NCI-H82 (cell line): ENCODE measurements around the gene RND2.
"Not testable (repeated sequence)": the region's sequence is repeated elsewhere in the genome, so short reads cannot be mapped to it uniquely, and the experiment has no call there.

Experiments used
- DNase-seq: peaks from one replicate; lab custom pipeline; 2025; lab: John Stamatoyannopoulos, UW

RND2 gene

GRCh38 chr17:43024407-43025289 lies at the start of gene RND2:
Gene RND2, plus strand, starts transcription at chr17:43025231. Its CDS starts 117 bp downstream, at chr17:43025348.
- peak; percentile 96 for DNase-seq

GRCh38 chr17:42975265-42975664 lies 49.8 kb upstream of the RND2 start:
- DNase-seq, result no peak

GRCh38 chr17:42975701-42976100 lies 49.3 kb upstream of the RND2 start:
- DNase-seq, result not testable (repeated sequence)

GRCh38 chr17:42979511-42980273 lies 45.3 kb upstream of the RND2 start, which contains the start of gene PTGES3L:
Gene PTGES3L, minus strand, starts transcription at chr17:42980080. Its CDS starts 27 bp downstream, at chr17:42980053.
- DNase-seq, result peak; percentile 88

- peak; percentile 95 for DNase-seq
These were observed 44.7 kb upstream of the RND2 start, which contains the start of gene RUNDC1 for GRCh38 chr17:42980274-42980765. Gene RUNDC1, plus strand, starts transcription at chr17:42980565. Its CDS starts 12 bp downstream, at chr17:42980577.

- DNase-seq, result peak; percentile 56
These were observed 44.1 kb upstream of the RND2 start for GRCh38 chr17:42980766-42981397.

- no peak for DNase-seq
These were observed 42.8 kb upstream of the RND2 start for GRCh38 chr17:42982266-42982665.

- no peak for DNase-seq
These were observed 39.8 kb upstream of the RND2 start for GRCh38 chr17:42985225-42985624.

- no peak for DNase-seq
These were observed 35.9 kb upstream of the RND2 start for GRCh38 chr17:42989141-42989540.

GRCh38 chr17:42989726-42990652 lies 35.0 kb upstream of the RND2 start:
- no peak for DNase-seq

GRCh38 chr17:42991471-42991870 lies 33.6 kb upstream of the RND2 start:
- no peak for DNase-seq

GRCh38 chr17:42992872-42993271 lies 32.2 kb upstream of the RND2 start:
- no peak for DNase-seq

- not testable (repeated sequence) for DNase-seq
These were observed 31.1 kb upstream of the RND2 start for GRCh38 chr17:42993913-42994312.

GRCh38 chr17:42997390-42997983 lies 27.5 kb upstream of the RND2 start:
- peak; percentile 77 for DNase-seq

GRCh38 chr17:42997984-42998938 lies 26.8 kb upstream of the RND2 start, which contains the start of gene RPL27:
Gene RPL27, plus strand, starts transcription at chr17:42998419. Its CDS starts 332 bp downstream, at chr17:42998751.
- peak; percentile 100 for DNase-seq

- no peak for DNase-seq
These were observed 26.0 kb upstream of the RND2 start for GRCh38 chr17:42999003-42999525.

- not testable (repeated sequence) for DNase-seq
These were observed 24.1 kb upstream of the RND2 start for GRCh38 chr17:43000894-43001293.

GRCh38 chr17:43003542-43004172 lies 21.4 kb upstream of the RND2 start:
- DNase-seq, result peak; percentile 56
